ENCODE measurements around the gene ARHGEF10L.

Gene ARHGEF10L

GRCh38 chr1:17594690-17595601 lies 55.4 kb downstream of the ARHGEF10L start (continued):
- TF ChIP-seq ZNF530 (tag by site-specific recombination; IDR thresholded peaks at IDR 0.05; ENCODE audit: low read depth) (no peak), ZNF121 (tag by site-specific recombination; IDR thresholded peaks at IDR 0.05) (0 out of 2 replicates have a peak, but pooled peaks have one; percentile 17), ZNF239 (tag by site-specific recombination; IDR thresholded peaks at IDR 0.05) (no peak), SETDB1 (IDR thresholded peaks at IDR 0.05; ENCODE audit: insufficient read length, low read length) (no peak), ZNF366 (tag by site-specific recombination; conservative IDR thresholded peaks at IDR 0.05) (no peak), ZNF175 (tag by site-specific recombination; IDR thresholded peaks at IDR 0.05) (no peak), PRDM4 (tag by site-specific recombination; IDR thresholded peaks at IDR 0.05) (peak; percentile 26; the same call in 1 of the 2 replicates), SCRT1 (tag by site-specific recombination; IDR thresholded peaks at IDR 0.05; ENCODE audit: borderline replicate concordance) (no peak; the same call in 1 of the 2 replicates), ZNF10 (tag by site-specific recombination; IDR thresholded peaks at IDR 0.05) (peak; percentile 71), SP7 (tag by site-specific recombination; IDR thresholded peaks at IDR 0.05) (peak; percentile 71), ZNF555 (tag by site-specific recombination; conservative IDR thresholded peaks at IDR 0.05) (no peak), PRDM2 (tag by site-specific recombination; IDR thresholded peaks at IDR 0.05; ENCODE audit: borderline replicate concordance) (no peak), ZNF350 (tag by site-specific recombination; IDR thresholded peaks at IDR 0.05) (no peak), ELK4 (IDR thresholded peaks at IDR 0.05; ENCODE audit: borderline replicate concordance, low read depth, low read length) (no peak), ZNF843 (tag by site-specific recombination; IDR thresholded peaks at IDR 0.05) (no peak), GLIS2 (tag by site-specific recombination; IDR thresholded peaks at IDR 0.05) (peak; percentile 49), ZNF558 (tag by site-specific recombination; IDR thresholded peaks at IDR 0.05) (no peak), ZNF776 (tag by site-specific recombination; IDR thresholded peaks at IDR 0.05; ENCODE audit: borderline replicate concordance) (no peak), FEZF1 (tag by site-specific recombination; IDR thresholded peaks at IDR 0.05) (peak; percentile 39; the same call in 1 of the 2 replicates), BCL11A (tag by site-specific recombination; IDR thresholded peaks at IDR 0.05; ENCODE audit: low read depth) (0 out of 2 replicates have a peak, but pooled peaks have one; percentile 20), ZIC2 (tag by site-specific recombination; IDR thresholded peaks at IDR 0.05) (peak; percentile 95), ZFP69B (tag by site-specific recombination; IDR thresholded peaks at IDR 0.05) (no peak), ZNF221 (tag by site-specific recombination; IDR thresholded peaks at IDR 0.05; ENCODE audit: borderline replicate concordance) (no peak), ZNF585B (tag by site-specific recombination; IDR thresholded peaks at IDR 0.05) (no peak)
- TF ChIP-seq, protein P1, sequence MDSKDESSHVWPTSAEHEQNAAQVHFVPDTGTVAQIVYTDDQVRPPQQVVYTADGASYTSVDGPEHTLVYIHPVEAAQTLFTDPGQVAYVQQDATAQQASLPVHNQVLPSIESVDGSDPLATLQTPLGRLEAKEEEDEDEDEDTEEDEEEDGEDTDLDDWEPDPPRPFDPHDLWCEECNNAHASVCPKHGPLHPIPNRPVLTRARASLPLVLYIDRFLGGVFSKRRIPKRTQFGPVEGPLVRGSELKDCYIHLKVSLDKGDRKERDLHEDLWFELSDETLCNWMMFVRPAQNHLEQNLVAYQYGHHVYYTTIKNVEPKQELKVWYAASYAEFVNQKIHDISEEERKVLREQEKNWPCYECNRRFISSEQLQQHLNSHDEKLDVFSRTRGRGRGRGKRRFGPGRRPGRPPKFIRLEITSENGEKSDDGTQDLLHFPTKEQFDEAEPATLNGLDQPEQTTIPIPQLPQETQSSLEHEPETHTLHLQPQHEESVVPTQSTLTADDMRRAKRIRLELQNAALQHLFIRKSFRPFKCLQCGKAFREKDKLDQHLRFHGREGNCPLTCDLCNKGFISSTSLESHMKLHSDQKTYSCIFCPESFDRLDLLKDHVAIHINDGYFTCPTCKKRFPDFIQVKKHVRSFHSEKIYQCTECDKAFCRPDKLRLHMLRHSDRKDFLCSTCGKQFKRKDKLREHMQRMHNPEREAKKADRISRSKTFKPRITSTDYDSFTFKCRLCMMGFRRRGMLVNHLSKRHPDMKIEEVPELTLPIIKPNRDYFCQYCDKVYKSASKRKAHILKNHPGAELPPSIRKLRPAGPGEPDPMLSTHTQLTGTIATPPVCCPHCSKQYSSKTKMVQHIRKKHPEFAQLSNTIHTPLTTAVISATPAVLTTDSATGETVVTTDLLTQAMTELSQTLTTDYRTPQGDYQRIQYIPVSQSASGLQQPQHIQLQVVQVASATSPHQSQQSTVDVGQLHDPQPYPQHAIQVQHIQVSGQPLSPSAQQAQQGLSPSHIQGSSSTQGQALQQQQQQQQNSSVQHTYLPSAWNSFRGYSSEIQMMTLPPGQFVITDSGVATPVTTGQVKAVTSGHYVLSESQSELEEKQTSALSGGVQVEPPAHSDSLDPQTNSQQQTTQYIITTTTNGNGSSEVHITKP (tag by site-specific recombination; IDR thresholded peaks at IDR 0.05) = 0 out of 2 replicates have a peak, but pooled peaks have one; percentile 11
